ENCODE data around the gene C1orf232. TPM values are rescaled to one million over a fixed set of nuclear protein-coding genes. Genes with fewer than 3 reads are reported as not detected.

The C1orf232 gene
- total and polyA plus RNA-seq, 9 of the 15 experiments (the other 6 are each of a cell fraction or from before 2014, with no cell fraction given): not detected

DNA sequence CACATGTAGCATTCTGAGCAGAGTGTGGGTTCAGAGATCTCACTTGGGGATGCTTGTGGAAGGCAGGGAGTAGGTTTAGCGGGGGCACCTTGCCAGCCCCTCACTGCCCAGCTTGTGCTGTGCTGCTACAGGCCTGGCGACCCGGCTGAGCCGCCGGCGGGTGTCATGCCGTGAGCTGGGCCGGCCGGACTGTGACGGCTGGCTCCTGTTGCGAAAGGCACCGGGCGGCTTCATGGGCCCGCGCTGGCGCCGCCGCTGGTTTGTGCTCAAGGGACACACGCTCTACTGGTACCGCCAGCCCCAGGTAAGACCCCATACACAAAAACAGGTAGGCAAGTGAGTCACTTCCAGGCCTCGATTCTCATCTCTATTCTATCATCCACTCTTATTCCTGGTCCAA is 16.1 kb upstream of the C1orf232 start:
- H3K36me3 ChIP-seq (ENCODE audit: control insufficient read depth, insufficient read depth, low read length): no peaks in the 10 kb centered on the region
- no TSS peak for BruUV-seq (replicated peaks)
- no peak for DNase-seq (ENCODE audit: extremely low read depth in 1 of 4, low spot score in 3 of 4)
- no peaks in the 10 kb centered on the region for H3K79me2 ChIP-seq (ENCODE audit: control insufficient read depth, insufficient read depth, low read length)
- no peak overlapping the region for H2AFZ ChIP-seq (ENCODE audit: low read depth, low read length)
- H3K4me1 ChIP-seq (replicated peaks in 1 of 2; ENCODE audit: control insufficient read depth in 2 of 2, insufficient read depth in 2 of 2, low read length in 2 of 2): peaks cover 0 to 30% of the 10 kb centered on the region in 2 experiments; a peak in 2 of 5 replicates
- TF ChIP-seq ZNF134 (CRISPR knock-in tag; conservative IDR thresholded peaks at IDR 0.05): no peak
- TF ChIP-seq, protein P1, sequence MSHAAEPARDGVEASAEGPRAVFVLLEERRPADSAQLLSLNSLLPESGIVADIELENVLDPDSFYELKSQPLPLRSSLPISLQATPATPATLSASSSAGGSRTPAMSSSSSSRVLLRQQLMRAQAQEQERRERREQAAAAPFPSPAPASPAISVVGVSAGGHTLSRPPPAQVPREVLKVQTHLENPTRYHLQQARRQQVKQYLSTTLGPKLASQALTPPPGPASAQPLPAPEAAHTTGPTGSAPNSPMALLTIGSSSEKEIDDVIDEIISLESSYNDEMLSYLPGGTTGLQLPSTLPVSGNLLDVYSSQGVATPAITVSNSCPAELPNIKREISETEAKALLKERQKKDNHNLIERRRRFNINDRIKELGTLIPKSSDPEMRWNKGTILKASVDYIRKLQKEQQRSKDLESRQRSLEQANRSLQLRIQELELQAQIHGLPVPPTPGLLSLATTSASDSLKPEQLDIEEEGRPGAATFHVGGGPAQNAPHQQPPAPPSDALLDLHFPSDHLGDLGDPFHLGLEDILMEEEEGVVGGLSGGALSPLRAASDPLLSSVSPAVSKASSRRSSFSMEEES (CRISPR knock-in tag; IDR thresholded peaks at IDR 0.05): no peak
- no peak for TF ChIP-seq SLC30A9 (CRISPR knock-in tag; IDR thresholded peaks at IDR 0.05)
- no peak for TF ChIP-seq GTF2A2 (tag; IDR thresholded peaks at IDR 0.05)
- TF ChIP-seq, protein P2, sequence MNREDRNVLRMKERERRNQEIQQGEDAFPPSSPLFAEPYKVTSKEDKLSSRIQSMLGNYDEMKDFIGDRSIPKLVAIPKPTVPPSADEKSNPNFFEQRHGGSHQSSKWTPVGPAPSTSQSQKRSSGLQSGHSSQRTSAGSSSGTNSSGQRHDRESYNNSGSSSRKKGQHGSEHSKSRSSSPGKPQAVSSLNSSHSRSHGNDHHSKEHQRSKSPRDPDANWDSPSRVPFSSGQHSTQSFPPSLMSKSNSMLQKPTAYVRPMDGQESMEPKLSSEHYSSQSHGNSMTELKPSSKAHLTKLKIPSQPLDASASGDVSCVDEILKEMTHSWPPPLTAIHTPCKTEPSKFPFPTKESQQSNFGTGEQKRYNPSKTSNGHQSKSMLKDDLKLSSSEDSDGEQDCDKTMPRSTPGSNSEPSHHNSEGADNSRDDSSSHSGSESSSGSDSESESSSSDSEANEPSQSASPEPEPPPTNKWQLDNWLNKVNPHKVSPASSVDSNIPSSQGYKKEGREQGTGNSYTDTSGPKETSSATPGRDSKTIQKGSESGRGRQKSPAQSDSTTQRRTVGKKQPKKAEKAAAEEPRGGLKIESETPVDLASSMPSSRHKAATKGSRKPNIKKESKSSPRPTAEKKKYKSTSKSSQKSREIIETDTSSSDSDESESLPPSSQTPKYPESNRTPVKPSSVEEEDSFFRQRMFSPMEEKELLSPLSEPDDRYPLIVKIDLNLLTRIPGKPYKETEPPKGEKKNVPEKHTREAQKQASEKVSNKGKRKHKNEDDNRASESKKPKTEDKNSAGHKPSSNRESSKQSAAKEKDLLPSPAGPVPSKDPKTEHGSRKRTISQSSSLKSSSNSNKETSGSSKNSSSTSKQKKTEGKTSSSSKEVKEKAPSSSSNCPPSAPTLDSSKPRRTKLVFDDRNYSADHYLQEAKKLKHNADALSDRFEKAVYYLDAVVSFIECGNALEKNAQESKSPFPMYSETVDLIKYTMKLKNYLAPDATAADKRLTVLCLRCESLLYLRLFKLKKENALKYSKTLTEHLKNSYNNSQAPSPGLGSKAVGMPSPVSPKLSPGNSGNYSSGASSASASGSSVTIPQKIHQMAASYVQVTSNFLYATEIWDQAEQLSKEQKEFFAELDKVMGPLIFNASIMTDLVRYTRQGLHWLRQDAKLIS (CRISPR knock-in tag; IDR thresholded peaks at IDR 0.05): no peak
- TF ChIP-seq FOXJ2 (tag; IDR thresholded peaks at IDR 0.05): no peak
- TF ChIP-seq, protein P3, sequence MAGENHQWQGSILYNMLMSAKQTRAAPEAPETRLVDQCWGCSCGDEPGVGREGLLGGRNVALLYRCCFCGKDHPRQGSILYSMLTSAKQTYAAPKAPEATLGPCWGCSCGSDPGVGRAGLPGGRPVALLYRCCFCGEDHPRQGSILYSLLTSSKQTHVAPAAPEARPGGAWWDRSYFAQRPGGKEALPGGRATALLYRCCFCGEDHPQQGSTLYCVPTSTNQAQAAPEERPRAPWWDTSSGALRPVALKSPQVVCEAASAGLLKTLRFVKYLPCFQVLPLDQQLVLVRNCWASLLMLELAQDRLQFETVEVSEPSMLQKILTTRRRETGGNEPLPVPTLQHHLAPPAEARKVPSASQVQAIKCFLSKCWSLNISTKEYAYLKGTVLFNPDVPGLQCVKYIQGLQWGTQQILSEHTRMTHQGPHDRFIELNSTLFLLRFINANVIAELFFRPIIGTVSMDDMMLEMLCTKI (IDR thresholded peaks at IDR 0.05; ENCODE audit: partially characterized antibody): no peak
- TF ChIP-seq, protein P4, sequence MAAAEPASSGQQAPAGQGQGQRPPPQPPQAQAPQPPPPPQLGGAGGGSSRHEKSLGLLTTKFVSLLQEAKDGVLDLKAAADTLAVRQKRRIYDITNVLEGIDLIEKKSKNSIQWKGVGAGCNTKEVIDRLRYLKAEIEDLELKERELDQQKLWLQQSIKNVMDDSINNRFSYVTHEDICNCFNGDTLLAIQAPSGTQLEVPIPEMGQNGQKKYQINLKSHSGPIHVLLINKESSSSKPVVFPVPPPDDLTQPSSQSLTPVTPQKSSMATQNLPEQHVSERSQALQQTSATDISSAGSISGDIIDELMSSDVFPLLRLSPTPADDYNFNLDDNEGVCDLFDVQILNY (CRISPR knock-in tag; IDR thresholded peaks at IDR 0.05): no peak
- TF ChIP-seq ELF4 (CRISPR knock-in tag; IDR thresholded peaks at IDR 0.05): no peak
- TF ChIP-seq TAF9B (IDR thresholded peaks at IDR 0.05; ENCODE audit: partially characterized antibody): no peak
- no peak for ATAC-seq
- ChIA-PET CTCF (ENCODE audit: low intra/inter-chr PET ratio) (no interaction called here), POLR2A (interaction anchor here (0.7 to 1.1 kb wide), 2 partner anchors 13 to 181 kb away, joined by 3 to 5 read pairs; partner anchors contain the start of gene ZNF593OS)
- H4K20me1 ChIP-seq (replicated peaks; ENCODE audit: control insufficient read depth, insufficient read depth, low read length): 0 out of 2 replicates have a peak, but pooled peaks cover 2% of the 10 kb centered on the region
- H3K27ac ChIP-seq (ENCODE audit: extremely low read depth, low read depth, low read length): no peak overlapping the region
- FAIRE-seq: no peak
- no peak overlapping the region for H3K4me3 ChIP-seq
- no peaks in the 10 kb centered on the region for H3K9me1 ChIP-seq (ENCODE audit: control insufficient read depth, insufficient read depth, low read length)
- H3K27me3 ChIP-seq (ENCODE audit: control insufficient read depth in 2 of 2, insufficient read depth in 2 of 2, low read length in 2 of 2): no peaks in the 10 kb centered on the region
- H3K9ac ChIP-seq (ENCODE audit: insufficient read depth in 1 of 2, low read depth in 2 of 2, low read length in 2 of 2): no peak overlapping the region
- intact Hi-C loops (cut with micrococcal nuclease): no loop called here
- no peak overlapping the region for H3K4me2 ChIP-seq (ENCODE audit: insufficient read depth, low read length)
- 83% methylated on average over 21 of the region's 21 CpGs for WGBS (ENCODE audit: insufficient coverage, low coverage, missing lambda C conversion rate)
- in situ Hi-C loops (cut with MboI): no loop called here
- no peaks in the 10 kb centered on the region for H3K9me3 ChIP-seq (replicated peaks; ENCODE audit: control insufficient read depth, insufficient read depth, low read depth, low read length)
